GM21786 (cell line): Measurements from ENCODE around the gene SLC6A6.
"Not testable (repeated sequence)": the region's sequence is repeated elsewhere in the genome, so short reads cannot be mapped to it uniquely, and the experiment has no call there.

ENCODE experiments used
- ATAC-seq: cut with Tn5 transposase; IDR thresholded peaks from one replicate; pipeline ENCODE4 v1.9.1; 2021; ENCODE audit not compliant: unreplicated experiment

The SLC6A6 gene

DNA sequence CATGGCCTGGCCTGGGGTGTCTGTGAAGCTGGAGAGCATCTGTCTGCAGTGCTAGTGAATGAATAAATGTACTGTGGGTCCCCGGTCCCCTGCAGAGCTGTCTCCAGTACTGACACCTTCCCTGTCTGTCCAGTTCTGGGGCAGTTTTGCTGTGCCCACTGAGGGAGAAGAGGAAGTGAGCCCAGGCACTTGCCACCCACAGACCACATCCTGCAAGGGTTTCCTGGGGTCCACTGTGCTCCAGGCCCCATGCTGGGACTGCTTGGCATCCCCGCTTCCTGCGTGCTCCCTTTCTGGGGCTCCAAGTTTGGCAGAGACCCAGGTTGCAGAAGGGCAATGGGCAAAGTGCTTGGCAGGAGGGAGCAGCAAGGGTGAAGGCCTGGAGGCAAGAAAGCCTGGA lies 4.9 kb upstream of the SLC6A6 start:
- ATAC-seq = no peak

DNA sequence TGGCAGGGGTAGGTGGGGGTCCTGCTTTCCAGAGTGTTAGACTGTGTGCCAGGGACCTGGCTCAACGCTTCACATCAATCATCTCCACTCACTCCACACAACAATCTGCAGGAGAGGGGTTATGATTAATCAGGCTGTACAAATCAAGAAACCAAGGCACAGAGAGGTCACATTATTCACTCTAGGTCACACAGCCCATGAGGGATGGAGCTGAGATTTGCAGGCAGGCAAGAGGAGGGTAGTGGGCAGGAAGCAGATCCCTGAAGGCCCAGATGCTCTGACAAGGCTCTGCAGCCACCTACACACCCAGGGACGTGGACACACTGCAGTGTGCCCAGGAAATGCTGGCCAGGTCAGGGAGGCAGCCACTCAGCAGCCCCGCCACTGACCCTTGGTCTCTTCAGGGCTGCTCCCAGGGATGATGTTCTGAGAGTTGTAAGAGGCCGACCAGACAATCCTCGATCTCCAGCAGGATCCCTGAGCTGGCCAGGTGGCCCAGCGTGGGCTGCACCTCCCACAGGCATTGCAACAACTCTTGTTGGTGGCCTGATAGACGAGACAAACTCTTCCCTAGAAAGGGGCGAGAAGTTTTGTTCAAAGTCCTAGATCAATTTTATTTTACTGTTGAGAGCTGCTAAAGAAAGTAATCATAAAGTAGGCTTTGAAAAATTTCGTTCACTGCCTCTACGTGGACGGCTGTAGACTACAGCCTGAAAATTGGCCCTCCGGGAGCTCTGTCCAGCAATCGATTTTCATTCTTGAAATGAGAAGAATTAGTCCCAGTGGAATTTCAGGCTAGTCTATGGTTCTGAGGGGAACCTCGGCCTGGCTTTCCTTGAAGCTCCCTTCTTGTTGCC lies 4.2 kb upstream of the SLC6A6 start:
- ATAC-seq = no peak

GRCh38 chr3:14398797-14399106 lies 3.7 kb upstream of the SLC6A6 start:
- no peak for ATAC-seq

DNA sequence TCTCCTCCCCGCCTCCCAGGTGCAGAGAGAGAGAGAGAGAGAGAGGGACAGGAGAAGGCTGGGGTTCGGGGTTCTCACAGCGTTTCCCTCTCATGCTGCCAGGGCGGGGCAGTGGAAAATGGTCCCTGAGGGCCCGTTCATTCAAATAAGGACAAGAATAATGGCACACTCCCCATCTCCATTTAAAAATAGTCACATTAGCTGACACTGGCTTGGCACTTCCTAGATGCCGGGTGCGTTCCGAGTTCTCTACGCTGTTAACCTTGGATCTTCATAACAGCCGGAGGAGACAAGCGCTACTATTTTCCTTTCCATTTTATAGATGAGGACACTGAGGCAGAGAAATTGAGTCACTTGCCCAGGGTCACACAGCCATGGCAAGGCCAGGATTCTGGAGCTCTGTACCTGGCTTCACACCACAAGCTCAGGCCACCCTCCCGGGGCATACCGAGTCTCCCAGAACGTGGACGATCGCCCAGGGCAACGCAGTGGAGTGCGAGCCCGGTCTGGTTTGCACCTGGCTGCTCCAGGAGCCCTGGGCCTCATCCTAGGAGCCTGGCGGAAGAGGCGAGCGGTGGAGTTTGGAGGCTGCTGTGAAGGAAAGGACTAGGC lies 608 bp upstream of the SLC6A6 start:
- ATAC-seq = no peak

DNA sequence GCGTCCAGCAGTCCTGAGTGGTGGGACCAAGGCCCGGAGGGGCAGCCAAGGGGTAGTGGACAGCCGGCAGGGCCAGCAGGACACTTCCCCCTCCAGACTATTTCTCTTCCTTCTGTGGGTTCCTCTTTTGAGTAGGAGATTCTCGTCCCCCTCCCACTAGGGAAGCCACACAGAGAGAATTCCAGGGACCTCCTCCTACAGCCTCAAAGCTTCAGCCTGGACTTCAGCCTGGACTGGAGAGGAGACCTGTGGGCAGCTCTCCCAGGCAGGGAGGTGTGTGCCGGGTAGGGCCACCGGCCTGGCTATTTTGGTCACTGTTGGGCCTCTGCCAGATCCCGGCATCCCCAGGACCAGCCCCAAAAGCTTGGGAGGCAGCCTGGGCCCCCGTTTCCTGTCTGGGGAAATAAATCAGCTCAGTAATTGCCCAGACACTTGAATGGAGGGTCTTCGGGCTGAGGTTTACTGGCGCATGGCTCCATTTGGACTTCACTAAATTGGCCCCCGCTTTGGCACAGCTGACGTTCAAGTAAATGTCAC lies 1.3 kb downstream of the SLC6A6 start:
- no peak for ATAC-seq

DNA sequence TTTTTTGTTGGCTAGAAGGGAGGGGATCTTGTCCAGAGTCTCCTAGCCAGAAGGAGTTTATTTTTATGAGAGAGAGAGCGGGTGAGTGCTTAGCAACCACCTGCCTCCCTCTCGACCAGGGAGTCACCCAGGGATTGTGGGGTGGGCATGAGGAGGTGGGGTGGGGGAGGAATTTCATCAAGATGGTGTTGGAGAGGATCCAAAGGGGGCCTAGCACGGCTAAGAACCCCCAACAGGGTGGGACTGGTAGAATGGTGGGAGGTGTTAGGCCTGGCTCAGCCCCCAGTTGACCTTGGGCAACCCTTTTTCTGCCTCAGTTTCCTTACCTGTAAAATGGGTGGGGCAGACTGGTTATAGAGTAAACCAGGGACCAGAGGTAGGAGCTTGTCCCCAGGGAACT lies 1.8 kb downstream of the SLC6A6 start:
- ATAC-seq = no peak

DNA sequence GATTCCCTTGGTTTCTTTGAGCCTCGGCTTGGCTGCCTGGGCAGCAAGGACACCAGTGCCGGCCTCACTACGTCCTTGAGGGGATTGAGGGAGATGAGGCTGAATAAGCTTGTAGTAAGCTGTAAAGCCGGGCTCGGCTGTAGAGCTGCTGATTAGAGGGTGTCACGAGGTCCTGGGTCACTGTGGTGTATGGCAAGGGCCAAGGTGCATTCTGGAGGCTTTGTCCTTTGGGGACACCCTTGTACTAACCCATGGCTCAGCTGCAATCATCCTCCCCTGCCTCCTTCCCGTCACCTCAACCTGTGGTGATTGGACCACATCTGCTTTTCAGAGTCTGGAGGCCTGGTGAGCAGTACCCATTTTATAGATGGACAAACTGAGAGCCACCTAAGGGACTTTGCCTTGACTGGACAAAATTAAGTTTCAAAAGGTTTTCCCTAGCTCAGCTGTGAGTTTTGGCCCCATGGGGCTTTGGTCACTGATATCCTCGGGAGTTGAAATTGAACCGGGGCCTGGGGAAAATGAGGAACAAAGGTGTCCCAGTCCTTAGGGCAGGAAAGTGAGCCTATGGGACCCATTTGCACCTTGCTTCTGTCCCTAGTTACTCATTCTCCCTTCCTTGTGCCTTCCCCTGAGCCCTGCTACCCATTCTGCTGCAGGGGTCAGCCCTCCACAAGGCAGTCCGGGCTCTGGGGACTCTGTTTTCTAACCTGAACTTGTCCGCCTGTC lies 2.4 kb downstream of the SLC6A6 start:
- ATAC-seq = no peak

- ATAC-seq = no peak
These were observed 3.2 kb downstream of the SLC6A6 start for GRCh38 chr3:14405360-14406238.

DNA sequence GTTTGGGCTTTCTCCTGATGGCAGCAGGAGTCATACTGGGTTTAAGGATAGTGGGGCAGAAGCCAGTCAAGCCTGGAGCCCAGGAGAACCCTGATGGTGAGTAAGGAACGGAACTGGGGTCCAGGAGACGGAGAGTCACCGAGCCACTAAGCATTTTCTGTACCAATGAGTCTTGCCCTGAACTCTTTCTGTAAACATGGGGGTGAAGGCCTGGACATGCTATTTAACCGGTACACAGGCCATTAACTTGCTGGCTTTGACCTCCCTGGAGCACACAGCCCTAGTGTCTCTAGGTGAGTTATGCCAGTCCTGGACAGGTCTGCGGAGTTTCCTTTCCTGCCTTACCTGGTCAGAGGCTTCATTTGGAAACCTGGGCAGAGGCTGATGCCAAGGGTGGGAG lies 3.9 kb downstream of the SLC6A6 start:
- no peak for ATAC-seq

GRCh38 chr3:14406766-14407165 lies 4.4 kb downstream of the SLC6A6 start:
- ATAC-seq = no peak

DNA sequence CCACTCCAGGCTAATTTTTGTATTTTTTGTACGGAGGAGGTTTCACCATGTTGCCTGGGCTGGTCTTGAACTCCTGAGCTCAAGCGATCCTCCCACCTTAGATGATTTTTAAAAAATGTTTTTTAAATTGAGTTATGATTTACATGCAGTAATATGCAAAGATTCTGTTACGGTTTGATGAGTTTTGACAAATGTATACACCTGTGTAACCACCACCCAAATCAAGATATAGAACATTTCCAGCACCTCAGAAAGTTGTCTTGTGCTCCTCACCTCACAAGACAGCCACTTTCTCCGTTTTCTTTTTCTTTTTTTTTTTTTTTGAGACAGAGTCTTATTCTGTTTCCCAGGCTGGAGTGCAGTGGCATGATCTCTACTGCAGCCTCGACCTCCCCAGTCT lies 4.8 kb downstream of the SLC6A6 start:
- no peak for ATAC-seq

GRCh38 chr3:14409779-14410063 lies 7.3 kb downstream of the SLC6A6 start:
- ATAC-seq = not testable (repeated sequence)

DNA sequence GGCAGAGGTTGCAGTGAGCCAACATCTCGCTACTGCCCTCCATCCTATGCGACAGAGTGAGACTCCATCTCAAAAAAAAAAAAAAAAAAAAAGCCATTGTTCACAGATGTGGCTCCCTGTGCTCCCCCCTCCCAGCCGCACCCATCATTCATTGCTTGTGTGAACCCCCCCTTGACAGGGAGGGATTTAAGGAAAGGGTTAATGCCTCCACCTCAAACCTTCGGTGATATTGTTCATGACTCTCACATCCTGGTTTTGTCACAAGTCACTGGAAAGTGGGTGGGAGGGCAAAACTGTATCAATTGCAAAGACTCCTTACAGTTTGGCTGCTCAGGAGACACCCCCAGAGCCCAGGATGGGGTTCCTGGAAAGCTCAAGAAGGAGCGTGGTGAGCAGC lies 7.7 kb downstream of the SLC6A6 start:
- ATAC-seq = no peak

- ATAC-seq = no peak
These were observed 8.2 kb downstream of the SLC6A6 start for GRCh38 chr3:14410503-14411165.

- ATAC-seq = no peak
These were observed 8.7 kb downstream of the SLC6A6 start for GRCh38 chr3:14411166-14411526.

DNA sequence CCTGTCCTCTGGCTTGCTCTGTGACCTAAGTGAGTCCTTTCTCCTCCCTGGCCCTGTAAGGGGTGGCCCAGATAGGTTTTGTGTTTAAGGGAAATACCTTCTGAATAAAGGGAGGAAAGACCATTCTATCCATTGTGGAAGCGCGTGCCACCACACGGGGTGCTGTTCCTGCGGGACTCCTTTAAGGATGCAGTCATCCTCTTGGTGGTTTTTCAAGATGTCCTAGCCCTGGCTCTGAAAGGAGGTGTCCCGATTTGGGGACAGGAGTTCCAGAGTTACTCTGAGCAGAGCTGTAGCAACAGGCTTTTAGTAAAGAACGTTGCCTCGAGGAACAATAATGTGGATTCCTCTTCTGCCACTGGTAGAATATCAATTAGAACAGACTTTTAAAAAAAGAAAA lies 9.6 kb downstream of the SLC6A6 start:
- ATAC-seq = no peak

- no peak for ATAC-seq
These were observed 10.5 kb downstream of the SLC6A6 start for GRCh38 chr3:14412831-14413380.

DNA sequence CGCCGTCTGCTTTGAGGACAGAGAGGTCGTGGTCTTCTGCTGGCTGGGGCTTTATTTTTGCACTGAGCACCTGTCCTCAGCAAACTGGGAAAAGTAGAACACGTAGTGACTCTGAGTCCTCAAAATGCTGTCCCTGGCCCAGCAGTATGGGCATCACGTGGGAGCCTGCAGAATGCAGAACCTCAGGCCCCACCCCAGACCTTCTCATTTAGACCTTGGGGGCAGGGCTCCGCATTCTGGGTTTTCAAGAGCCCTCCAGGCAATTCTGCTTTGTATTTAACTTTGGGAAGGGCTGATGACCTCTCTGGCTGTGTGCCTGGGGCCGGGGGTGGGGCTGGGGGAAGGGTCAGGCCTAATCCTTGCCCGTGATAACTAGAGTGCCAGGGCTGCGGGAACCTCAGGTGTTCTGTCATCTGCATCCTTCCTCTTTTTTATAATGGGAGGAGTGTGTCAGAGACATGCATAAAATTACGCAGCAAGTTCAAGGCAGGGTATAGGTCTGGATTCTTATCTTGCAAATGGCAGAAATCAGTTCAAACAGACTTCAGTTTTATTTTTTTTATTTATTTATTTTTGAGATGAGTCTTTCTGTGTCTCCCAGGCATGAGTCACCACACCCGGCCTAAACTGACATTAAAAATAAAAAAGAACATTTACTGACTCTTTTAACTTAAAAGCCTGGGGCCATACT lies 11.1 kb downstream of the SLC6A6 start:
- no peak for ATAC-seq

DNA sequence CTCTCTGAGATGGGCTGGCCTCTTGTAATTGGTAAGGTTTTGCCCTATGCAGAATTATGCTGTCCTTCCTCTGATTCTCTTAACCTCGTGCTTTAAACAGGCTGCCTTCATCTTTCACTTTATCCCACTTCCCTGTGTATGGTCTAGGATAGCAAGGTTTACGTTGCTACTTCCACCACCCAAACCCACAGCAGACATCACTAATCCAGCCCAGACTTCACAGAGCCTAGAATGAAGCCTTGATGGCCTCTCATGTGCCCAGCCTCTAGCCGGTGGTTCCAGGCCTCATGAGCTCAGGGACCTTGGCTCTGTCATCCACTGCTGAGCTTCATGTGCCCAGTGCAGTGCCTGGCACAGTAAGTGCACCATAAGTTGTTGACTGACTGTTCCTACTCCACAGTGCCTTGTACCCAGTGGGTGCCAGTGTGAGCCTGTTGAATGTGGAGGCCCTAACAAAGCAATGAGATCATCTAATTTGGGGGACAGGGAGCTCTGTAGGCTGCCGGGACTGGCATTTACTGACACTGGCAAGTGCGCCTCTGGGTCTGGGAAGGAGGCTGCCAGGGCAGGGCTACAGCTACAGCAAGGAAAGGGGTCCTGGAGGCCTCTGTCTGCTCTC lies 12.5 kb downstream of the SLC6A6 start:
- ATAC-seq = no peak
